ENCODE results near the gene MARCHF9.
"Not testable (repeated sequence)": the region's sequence is repeated elsewhere in the genome, so short reads cannot be mapped to it uniquely, and the experiment has no call there.

The MARCHF9 gene

DNA sequence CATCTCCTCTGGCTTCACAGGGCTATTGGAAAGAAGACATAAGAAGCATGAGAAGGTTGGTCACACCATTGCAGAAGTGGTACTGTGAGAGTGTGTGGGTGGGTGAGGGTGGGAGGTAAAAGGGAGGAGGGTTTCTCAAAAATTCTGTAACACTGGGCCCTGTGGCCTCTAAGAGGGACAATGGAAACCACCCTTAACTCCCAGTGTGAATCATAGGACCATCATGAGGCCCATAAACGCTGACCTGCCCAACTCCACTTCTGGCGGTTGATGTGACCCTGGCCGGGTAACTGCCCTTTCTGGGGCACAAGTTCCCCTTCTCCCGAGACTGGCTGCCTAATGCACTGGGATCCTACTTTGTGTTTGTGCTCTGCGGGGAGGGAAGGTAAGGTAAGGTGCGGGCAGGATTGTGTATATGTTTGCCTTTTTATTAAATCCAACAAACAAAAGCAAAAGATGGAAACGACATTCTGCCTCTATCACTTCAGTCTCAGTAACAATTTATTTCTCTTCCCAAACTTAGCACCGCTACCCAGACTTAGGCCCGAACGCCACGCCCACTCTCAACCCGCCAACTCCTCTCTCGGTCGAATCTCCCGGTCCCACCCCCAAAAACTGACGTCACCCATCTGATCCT, 16.5 kb downstream of the MARCHF9 start:
- DNase-seq, result no peak

DNA sequence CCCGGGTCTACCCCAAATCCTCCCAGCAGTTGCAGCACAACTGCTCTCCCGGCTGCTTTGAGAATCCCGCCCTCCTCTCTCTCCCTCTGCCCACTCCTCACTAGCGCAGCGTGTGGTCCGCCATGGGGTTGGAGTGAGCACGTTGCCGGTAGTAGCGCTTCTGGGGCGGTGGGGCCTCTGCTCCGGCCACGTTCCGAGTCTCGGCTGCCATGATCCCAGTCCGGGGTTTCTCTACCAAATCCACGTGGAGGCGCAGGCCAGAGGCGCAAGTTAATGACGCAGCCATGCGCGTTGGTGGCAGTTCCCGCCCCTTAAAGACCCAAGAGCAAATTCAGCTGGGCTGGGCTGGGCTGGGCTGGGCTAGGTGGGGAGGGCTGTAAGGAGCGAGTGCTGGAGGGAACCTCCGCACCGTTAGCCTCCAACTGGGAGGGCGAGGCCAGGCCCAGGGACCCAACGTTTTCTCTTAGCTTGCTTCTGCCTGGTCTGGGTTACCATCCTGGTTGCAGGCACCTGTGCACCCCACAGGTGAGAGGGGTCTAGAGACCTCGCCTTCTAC, 17.0 kb downstream of the MARCHF9 start, which contains the start of gene METTL1:
METTL1 (minus strand) TSS at position 233 of the 556 bp plus-strand sequence; CDS start at position 211, 22 bp downstream.
- peak; percentile 74 for DNase-seq

DNA sequence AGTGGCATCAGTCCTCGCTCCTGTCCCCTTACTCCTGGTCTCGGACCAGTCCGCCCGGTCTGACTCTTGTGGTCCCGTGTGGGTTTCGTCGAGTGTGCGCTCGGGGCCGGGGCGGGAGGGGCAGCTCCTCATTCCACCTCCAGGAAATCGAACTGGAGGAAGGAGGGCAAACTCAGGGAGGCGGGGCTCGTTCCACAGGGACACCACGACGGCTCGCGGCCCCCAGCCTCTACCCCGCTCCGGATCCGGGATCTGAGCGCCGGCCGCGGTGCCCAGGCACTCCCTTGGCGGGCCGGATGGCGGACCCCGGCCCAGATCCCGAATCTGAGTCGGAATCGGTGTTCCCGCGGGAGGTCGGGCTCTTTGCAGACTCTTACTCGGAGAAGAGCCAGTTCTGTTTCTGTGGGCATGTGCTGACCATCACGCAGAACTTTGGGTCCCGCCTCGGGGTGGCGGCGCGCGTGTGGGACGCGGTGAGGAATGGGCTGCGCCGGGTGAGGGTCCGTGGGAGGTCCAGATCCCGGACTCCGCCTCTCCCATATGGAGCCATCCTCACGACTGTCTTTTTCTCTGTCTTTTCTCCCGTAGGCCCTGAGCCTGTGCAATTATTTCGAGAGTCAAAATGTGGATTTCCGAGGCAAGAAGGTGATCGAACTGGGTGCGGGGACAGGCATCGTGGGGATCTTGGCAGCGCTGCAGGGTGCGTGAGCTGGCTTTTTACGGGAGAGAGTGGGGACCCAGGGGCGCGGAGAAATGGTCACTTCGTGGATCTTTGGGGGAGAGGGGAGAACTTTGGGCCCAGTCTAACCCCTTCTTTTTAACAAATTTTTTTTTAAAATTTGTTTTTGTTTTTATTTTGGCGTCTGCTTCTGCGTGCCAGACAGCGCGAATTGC, 17.8 kb downstream of the MARCHF9 start, which contains the start of gene EEF1AKMT3:
EEF1AKMT3 (plus strand) TSS at position 186 of the 894 bp plus-strand sequence; CDS start at position 297, 111 bp downstream.
- DNase-seq, result peak; percentile 27

DNA sequence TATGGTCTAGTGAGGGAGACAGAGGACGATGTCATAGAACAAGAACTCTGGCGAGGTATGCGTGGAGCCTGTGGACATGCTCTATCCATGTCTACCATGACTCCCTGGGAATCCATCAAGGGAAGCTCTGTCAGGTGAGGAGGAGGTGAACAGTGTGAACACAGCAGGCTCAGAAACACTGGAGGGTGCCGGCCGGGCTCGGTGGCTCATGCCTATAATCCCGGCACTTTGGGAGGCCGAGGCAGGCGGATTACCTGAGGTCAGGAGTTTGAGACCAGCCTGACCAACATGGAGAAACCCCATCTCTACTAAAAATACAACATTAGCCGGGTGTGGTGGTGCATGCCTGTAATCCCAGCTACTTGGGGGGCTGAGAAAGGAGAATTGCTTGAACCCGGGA, 19.7 kb downstream of the MARCHF9 start:
- DNase-seq, result not testable (repeated sequence)

DNA sequence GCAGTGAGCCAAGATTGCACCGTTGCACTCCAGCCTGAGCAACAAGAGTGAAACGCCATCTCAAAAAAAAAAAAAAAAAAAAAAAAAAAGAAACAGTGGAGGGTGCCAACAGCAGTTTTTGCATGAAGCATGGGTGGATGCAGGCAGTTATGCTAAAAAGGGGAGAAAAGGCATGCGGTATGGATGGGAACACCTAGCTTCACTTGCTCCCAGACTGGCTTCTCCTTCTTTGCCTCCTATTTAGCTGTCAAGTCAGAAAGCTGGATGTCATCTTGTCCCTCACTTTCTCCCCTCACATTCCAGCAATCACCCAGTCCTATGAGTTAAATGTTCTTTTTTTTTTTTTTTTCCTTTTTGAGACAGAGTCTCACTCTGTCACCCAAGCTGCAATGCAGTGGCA, 20.1 kb downstream of the MARCHF9 start:
- DNase-seq, result no peak

DNA sequence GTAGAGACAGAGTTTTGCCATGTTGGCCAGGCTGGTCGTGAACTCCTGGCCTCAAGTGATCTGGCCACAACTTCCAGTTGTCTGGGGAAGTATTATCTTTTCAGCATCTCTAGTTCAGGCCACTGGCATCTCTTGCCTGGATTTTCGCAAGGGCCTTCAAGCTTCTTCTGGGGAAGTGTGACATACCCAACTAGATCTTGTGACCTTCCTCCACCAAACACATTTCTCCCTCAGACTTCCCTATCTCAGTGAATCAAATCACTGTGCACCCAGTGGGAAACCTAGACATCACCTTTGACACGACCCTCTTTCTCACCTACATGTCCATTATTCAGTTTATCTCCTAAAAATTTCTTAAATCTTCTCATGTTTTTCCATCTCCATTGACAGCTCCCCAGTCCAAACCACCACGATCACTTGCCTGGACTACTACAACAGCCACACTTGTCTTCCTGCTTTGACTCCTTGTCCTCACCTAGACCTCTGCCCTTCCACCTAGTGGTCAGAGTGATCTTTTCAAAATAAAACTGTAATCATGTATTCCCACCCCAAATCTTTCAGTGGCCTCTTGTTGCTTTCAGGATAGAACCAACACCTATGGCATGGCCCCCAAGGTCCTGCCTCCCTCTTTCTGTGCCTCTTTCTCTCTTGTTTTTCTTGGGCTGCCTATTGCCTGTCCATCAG, 20.8 kb downstream of the MARCHF9 start:
- no peak for DNase-seq

DNA sequence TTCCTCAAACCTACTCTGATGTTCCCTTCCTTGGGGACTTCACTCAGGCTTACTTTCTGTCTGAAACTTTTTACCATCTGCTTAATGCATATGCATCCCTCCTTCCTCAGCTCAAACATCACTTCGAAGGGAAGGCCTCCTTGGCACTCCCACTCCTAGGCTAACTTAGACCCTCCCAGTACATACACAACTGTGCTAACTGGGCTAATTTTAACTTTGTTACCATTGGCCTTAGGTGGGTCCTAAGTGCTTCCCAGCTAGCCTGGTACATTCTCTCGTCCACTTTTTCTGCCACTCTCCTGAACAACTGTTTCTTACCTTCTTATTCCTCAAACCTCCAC, 21.3 kb downstream of the MARCHF9 start:
- no peak for DNase-seq

DNA sequence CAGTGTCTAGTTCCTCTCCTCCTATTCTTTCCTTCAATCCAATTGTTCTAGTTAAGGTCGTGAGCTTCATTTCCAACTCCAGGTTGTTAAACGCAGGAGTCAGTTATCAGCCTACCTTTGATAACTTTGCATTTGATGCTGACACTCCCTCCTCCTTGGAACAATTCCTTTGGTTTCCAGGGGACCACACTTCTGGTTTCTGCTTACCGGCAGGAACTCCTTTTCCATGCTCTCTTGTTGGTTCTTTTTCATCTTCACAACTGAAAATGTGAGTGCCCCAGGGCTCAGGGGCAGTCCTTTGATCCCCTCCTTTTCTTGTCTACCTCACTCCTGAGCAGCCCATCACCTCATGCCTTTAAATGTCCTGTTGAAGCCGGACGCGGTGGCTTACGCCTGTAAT, 22.5 kb downstream of the MARCHF9 start:
- no peak for DNase-seq

DNA sequence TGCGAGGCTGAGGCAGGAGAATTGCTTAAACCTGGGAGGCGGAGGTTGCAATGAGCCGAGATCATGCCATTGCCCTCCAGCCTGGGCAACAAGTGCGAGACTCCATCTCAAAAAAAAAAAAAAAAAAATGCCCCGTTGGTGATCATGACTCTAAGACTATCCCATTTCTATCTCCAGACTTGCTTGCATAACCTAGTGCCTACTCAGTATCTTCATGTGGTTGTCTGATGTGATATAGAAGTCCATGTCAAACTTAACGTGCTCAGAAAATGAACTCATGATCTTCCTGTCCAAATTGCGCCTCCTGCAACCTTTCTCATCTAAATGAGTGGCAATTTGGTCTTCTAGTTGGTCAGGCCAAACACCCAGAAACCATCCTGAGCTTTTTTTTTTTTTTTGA, 23.0 kb downstream of the MARCHF9 start:
- DNase-seq, result no peak

DNA sequence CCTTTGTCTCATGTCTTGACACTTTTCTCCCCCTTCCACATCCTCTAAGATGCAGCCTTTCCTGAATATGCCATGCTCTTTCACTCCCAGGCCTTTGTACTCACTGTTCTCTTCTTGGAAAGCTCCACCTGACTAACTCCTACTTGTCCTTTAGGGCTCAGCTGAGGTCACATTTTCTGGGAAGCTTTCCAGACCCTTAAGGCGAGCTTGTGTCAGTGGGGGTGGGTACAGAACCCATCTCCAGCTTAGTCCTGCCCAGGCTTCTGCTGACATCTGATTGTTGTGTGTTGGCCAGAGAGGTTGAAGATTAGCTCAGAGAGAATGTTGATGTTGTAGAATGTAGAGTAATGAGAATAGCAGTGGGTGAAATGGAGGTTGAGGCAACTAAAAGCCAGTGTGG, 24.8 kb downstream of the MARCHF9 start:
- no peak for DNase-seq

DNA sequence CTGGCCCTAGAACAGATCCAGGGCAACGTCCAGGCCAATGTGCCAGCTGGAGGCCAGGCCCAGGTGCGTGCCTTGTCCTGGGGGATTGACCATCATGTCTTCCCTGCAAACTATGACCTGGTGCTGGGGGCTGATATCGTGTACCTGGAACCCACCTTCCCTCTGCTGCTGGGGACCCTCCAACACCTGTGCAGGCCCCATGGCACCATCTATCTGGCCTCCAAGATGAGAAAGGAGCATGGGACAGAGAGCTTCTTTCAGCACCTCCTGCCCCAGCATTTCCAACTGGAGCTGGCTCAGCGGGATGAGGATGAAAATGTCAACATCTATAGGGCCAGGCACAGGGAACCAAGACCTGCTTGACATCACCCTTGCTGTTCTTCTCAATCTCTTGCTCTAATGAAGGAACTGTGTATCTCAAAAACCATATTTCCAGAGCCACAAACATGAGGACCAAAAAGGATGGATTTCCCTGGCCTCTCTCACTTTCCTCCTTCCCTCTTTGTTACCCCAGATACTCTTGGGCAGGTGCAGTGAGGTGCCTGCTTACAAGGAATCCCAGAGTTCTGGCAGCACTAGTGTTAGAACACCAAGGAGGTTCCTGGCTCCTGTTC, 25.5 kb downstream of the MARCHF9 start:
- DNase-seq, result no peak

DNA sequence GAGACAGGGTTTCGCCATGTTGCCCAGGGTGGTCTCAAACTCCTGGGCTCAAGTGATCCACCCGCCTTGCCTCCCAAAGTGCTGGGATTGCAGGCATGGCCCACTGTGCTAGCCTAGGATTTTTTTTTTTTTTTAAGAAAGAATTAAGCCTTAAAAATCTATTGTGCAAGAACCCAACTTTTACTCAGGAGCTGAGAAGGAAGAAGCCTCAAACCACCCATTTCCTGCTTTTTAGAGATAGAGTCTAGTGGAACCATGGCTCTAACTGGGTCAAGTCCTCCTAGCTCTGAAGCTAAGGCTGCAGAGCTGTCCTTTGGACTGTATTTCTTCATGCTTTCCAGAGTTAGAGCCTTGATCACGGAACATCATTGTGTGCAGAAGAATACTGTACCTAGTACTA, 26.3 kb downstream of the MARCHF9 start:
- no peak for DNase-seq

DNA sequence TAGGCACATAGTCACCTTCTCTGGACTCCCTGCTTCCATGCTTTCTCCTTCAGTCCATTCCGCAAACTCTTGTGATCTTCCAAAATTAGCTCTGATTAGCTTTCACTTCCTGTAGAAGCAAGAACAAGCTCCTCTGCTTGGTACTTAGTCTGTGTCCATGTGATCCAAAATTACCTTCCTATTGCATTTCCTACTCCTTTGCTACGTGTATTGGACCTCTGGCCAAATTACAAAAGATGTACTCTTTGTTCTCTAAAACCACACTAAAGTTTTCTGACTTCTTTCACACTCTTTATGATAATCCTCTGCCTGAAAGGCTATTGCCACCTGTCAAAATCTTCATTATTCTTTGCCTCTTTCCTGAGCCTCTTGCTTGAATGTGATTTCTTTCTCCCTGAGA, 26.9 kb downstream of the MARCHF9 start:
- no peak for DNase-seq

DNA sequence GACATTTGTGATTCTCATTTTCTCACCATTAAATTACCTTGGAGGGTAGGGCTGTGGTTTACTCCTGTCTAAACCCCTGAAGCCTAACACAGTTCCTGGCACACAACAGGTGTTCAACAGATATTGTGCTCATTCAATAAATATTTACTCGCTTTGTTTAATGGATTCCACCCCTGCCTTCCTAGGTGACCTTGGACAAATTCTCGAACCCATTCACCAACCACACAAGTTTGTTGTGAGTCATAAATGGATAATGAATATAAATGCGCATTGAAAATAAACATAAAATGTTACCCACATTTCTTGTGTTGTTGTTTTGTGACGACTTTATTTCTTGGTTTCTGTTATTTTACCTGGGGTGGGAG, 27.3 kb downstream of the MARCHF9 start:
- DNase-seq, result no peak

DNA sequence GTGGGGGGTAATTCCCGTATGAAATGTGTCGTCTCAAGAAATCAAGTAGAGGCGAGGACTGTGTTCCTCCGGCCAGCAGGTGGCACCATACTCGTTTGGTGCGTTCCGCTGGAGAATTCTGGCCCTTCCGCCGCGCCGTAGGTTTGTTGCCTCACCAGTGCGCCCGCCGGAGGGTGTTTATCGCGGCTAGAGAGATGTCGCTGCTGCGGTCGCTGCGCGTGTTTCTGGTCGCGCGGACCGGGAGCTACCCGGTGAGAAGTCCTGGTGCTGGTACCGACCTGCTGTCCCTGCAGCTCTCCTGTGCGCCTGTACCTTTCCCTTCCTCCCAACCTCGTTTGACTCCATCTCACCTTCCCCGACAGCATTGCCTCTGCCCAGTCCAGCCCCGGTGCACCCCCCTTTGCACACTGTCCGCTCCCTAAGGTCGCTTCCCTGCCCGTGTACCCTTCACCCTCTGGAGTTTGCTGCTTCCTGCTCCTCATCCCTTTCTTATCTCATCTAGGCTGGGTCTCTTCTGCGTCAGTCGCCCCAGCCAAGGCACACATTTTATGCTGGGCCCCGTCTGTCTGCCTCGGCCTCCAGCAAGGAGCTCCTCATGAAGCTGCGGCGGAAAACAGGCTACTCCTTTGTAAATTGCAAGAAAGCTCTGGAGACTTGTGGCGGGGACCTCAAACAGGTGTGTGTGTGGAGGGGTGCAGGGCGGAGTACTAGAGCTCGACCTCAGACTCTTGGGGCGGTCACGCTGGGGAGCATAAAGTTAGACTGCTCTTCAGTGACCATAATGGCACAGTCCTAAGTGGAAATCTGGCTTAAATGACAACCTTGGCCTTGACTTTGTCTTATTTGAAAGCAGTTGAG, 27.9 kb downstream of the MARCHF9 start, which contains the start of gene TSFM:
TSFM (plus strand) TSS at position 180 of the 858 bp plus-strand sequence; CDS start at position 195, 15 bp downstream.
- DNase-seq, result peak; percentile 84

DNA sequence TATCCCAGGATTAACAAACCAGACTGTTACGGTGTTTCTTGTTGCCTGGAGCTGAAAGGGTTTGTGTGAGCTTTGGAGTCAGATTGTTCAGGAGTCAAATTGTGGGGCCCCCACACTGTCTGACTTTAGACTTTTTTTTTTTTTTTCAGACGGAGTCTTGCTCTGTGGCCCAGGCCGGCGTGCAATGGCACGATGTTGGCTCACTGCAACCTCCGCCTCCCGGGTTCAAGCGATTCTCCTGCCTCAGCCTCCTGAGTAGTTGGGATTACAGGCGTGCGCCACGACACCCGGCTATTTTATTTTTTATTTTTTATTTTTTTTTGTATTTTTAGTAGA, 28.5 kb downstream of the MARCHF9 start:
- DNase-seq, result no peak

DNA sequence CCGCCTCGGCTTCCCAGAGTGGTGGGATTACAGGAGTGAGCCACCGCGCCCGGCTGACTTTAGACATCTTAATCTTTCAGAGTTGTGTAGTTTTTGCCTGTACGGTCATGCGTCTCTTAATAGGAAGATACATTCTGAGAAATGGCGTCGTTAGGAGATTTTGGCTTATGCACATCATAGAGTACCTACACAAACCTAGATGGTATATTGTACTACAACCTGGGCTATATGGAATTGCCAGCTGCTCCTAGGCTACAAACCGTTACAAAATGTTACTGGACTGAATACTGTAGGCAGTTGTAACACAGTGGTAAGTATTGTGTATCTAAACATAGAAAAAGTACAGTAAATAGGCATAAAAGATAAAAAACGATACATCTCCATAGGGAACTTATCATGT, 29.0 kb downstream of the MARCHF9 start:
- no peak for DNase-seq

DNA sequence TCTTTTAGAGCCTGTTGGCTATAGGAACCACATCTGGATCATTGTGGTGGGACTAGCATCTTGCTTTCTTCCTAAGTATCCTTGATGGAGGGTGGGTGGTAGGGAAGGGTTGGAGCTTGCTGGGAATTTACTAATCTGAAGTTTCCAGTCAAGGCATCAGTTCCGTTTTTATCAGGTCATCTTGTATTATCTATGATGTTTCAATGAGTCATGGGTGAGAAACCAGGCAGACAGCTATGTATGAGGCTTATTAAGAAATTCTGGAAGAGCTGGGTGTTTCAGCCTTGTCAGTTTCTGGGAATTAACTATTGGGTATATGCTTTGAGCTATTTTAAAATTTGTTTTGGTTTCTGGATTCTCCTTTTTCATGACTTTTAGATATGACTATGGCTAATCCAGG, 39.0 kb downstream of the MARCHF9 start:
- DNase-seq, result no peak

DNA sequence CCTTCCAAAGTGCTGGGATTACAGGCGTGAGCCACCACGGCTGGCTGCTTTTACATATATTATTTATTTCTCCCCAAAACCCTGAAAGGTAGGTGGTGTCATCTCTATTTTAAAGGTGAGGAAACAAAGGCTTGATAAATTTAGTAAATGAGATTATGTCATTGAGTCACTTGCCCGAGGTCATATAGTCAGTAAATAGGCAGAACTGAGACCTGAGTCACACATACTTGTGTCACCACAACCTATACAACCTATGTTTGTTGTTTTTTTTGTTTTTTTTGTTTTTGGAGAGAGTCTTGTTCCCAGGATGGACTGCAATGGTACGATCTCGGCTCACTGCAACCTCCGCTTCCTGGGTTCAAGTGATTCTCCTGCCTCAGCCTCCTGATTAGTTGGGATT, 40.5 kb downstream of the MARCHF9 start:
- DNase-seq, result no peak

DNA sequence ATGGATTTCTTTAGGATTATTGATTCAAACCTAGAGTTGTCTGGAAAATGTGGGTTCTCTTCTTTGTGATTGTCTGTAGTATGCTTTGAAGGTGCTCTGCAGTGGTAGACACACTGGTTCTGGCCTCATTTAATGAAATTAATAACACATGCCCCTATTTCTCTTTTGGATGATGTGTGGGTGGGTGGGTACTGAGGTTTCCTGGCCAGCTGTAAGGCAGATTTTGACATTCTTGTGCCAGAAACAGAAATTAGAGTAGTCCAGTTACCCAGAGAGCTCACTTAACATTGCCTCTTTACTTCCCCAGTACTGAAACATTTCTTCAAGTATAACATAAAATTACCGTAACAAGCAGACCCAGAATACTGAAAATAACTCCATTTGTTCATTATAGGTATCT, 42.1 kb downstream of the MARCHF9 start:
- no peak for DNase-seq

DNA sequence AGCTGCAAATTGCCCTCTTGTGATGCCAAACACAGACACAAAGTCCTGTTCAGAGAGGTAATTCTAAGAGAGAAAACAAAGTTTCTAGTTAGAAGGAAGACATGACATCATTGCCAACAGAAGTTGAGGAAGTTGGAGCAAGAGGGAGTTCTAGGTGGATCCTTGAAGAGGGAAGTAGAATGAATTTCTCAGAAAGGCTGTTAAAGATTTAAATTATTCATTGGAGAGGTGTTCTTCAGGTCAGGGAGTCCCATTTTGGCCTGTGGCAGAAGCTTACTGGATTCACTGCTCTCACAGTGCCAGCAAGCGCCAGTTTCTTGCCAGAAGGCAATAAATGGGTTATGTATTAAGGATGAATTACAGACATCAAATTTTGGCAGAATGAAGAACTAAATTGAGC, 43.0 kb downstream of the MARCHF9 start:
- no peak for DNase-seq

DNA sequence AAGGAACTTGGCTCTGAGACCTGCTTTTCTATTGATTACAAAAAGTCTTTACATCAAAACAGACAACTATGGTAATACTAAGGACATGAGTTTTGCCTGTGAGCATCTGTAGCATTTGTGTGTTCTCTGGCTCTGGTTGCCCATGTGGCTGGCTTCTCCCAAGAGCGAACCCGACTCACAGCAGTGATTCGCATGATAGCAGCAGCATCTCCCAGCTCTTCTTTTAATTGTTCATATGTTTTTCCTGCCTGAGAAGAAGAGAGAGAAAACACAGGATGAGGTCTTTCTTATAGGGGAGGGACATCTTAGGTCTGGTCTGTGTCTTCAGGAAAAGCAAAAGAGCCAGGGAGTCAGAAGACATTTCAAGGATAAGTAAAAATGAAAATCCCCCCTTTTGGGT, 46.1 kb downstream of the MARCHF9 start:
- DNase-seq, result no peak

Measured in activated gamma-delta T cell (primary cell).